ENCODE measurements around the gene PSMC6.
A peak's percentile ranks its signal among the peaks of the same experiment; 100 is the strongest.

The PSMC6 gene

DNA sequence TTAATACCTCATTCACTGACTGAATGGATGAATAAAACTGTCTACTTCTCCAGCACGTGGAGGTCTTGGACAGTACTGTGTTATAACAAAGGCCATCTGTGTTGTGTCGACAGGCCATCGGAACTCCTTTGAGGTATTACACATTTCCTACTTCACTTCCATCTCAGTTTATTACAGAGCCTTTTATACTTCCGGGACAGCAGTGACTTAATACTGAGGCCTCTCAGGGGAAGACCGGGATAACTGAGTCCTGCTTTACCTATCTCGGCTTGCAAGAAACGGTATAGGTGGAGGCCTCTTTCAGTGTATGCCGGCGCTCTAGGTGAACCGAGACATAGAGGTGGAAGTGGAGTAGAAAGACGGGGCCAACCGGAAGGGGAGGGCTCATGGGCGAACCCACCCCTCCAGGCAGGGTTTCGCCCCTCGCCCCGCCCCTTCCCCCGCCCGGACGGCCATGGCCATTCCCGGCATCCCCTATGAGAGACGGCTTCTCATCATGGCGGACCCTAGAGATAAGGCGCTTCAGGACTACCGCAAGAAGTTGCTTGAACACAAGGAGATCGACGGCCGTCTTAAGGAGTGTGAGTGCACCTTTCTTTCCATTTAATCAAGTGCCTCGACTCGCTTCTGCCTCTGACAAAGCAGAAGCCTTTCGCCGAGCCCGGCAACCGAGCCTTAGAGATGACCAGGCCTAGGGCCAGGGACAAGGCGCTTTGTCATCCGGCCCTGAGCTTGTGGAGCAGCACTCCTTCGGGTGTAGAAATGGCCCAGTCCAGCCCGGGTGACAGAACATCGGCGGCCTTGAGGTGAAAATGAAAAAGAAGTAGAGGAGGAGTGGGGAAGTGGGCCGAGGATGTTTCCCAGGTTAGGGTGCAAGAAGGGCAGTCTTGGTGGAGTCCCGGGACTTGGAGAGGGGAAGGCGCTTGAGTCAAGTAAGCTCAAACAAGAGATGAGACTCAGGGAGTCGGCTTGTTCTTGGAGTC is at the start of gene PSMC6:
PSMC6 (plus strand) TSS at position 477 of the 983 bp plus-strand sequence; CDS start at position 497, 20 bp downstream.
- DNase-seq, result peak; percentile 87
- in situ Hi-C loops (cut with HindIII; ENCODE audit: low pct_ligation_motif_present, low pct_unique_long_range_greater_than_20kb, low sequenced_read_pairs), result no loop called here

DNA sequence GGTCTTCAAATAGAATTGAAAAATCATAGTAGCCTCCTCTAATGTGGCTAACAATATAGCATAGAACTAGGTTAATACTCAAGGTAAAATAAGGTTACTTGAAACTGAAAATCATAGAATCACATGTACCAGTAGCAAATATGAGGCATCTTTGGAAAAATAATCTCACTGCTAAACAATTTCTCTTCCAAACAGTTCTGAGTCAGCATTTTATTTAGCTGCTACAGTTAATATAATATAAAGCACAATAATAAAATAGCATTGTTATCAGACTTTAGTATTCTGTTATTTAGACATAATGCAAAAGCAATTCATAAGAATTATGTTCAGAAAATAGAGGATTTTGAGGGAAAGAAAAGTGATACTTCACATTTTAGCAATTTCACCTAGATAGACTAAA is 46.7 kb upstream of the PSMC6 start:
- in situ Hi-C loops (cut with HindIII; ENCODE audit: low pct_ligation_motif_present, low pct_unique_long_range_greater_than_20kb, low sequenced_read_pairs), result no loop called here
- no peak for DNase-seq

- in situ Hi-C loops (cut with HindIII; ENCODE audit: low pct_ligation_motif_present, low pct_unique_long_range_greater_than_20kb, low sequenced_read_pairs), result no loop called here
- no peak for DNase-seq
Measured at GRCh38 chr14:52660832-52661231, 46.2 kb upstream of the PSMC6 start.

- no peak for DNase-seq
- in situ Hi-C loops (cut with HindIII; ENCODE audit: low pct_ligation_motif_present, low pct_unique_long_range_greater_than_20kb, low sequenced_read_pairs), result no loop called here
Measured at GRCh38 chr14:52661314-52661713, 45.7 kb upstream of the PSMC6 start.

DNA sequence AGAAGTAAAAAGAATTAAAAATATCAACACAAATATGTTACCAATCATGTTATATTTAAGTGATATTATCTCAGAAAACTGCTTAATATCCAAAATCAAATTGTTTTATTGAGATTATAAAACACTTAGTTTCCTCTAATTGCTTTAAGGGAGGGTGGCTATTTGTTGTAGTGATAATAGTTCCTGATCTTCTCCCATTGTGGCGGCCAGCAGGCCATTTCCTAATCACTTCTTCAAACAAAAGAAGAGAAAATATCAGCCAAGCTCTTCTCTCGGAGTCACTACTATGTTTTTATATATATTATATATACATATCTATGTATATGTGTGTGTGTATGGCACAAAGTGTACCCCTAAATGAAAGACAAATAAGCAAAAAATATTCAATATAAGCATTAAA is 43.1 kb upstream of the PSMC6 start:
- in situ Hi-C loops (cut with HindIII; ENCODE audit: low pct_ligation_motif_present, low pct_unique_long_range_greater_than_20kb, low sequenced_read_pairs), result no loop called here
- DNase-seq, result no peak

- peak; percentile 14 for DNase-seq
- in situ Hi-C loops (cut with HindIII; ENCODE audit: low pct_ligation_motif_present, low pct_unique_long_range_greater_than_20kb, low sequenced_read_pairs), result no loop called here
Measured at GRCh38 chr14:52678591-52678990, 28.4 kb upstream of the PSMC6 start.

GRCh38 chr14:52683985-52684520 is 22.9 kb upstream of the PSMC6 start:
- no peak for DNase-seq
- in situ Hi-C loops (cut with HindIII; ENCODE audit: low pct_ligation_motif_present, low pct_unique_long_range_greater_than_20kb, low sequenced_read_pairs), result no loop called here

GRCh38 chr14:52686176-52686575 is 20.8 kb upstream of the PSMC6 start:
- DNase-seq, result no peak
- in situ Hi-C loops (cut with HindIII; ENCODE audit: low pct_ligation_motif_present, low pct_unique_long_range_greater_than_20kb, low sequenced_read_pairs), result no loop called here

DNA sequence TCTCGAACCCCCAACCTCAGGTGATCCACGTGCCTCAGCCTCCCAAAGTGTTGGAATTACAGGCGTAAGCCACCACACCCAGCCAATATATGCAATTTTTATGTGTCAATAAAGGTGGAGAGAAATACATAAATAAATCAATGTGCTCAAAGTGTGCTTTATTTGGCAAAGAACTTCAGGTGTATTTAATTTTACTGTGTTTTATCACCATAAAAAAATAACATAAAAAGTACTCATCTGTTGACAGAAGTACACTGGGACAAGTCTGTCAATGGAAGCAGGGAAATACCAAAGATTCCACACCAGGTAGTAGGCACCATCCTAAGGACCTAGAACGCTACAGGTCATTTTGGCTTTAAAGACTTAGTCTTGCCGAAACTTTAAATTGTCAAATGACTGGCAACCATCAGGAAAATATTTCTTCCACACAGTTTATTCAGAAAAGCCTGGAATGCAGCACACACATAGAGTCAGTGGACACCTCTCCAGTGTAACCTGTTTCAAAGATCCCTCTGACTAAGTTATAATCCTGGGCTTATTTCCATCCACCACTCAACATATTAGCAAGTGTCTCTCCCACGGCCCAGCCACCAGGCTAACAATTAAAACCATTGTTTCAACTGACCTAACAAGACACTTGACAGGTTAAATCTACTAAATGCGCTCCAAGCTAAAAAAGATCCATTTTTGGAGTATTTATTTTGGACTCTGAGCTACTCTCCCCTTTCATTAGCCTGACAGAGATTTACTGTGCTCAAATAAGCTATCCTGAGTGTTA is 15.8 kb upstream of the PSMC6 start:
- in situ Hi-C loops (cut with HindIII; ENCODE audit: low pct_ligation_motif_present, low pct_unique_long_range_greater_than_20kb, low sequenced_read_pairs), result no loop called here
- no peak for DNase-seq

DNA sequence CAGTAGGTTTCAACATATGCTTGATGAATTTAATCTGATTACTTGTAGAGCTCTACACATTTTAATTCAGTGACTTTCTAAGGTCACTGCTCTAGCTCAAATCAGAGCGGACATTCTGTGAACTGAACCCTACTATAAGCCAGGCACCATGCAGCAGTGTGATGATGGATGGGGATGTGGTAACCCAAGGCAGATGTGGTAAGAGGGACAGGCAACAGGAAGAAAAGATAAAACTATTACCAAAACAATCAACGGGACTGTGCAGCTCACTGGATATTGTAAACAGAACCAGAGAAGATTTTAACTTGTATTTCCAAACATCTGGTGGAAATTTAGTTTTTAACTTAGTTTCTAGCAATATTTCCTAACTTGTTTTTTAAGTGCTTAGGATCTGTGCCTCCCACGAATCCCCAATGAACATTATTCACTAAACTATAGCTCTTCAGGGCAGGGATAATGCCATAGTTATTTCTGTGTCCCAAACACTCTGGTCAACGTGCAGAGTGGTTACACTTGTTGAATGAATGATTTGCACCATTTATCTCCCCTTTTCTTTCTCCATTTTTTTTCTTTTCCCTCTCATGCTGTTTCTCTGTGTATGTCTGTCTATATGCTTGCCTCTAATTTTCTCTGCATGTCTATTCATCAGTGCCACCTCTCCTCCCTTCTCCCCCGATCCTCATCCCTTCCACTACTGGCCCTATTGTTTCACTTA is 14.6 kb upstream of the PSMC6 start:
- in situ Hi-C loops (cut with HindIII; ENCODE audit: low pct_ligation_motif_present, low pct_unique_long_range_greater_than_20kb, low sequenced_read_pairs), result no loop called here
- DNase-seq, result no peak

- in situ Hi-C loops (cut with HindIII; ENCODE audit: low pct_ligation_motif_present, low pct_unique_long_range_greater_than_20kb, low sequenced_read_pairs), result no loop called here
Measured at GRCh38 chr14:52693036-52693435, 14.0 kb upstream of the PSMC6 start.

DNA sequence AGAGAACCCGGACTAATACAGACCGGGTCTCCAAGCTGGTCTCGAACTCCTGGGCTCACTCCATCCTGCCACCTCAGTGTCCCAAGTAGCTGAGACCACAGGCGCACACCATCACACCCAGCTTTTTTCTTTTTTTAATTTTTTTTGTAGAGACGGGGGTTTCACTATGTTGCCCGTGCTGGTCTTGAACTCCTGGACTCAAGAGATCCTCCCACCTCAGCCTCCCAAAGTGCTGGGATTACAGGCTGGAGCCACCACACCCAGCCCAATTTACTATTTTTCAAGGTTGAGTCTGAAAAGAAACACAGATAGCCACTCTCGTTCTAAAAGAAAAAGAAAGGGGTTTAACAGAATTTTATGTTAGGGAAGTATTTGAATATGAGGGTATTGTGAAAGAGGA is 13.5 kb upstream of the PSMC6 start:
- in situ Hi-C loops (cut with HindIII; ENCODE audit: low pct_ligation_motif_present, low pct_unique_long_range_greater_than_20kb, low sequenced_read_pairs), result no loop called here
- DNase-seq, result no peak

More at GRCh38 chr14:52693036-52693435, 14.0 kb upstream of the PSMC6 start:
- DNase-seq, result no peak

- DNase-seq, result peak; percentile 50
Measured at GRCh38 chr14:52694761-52695480, 12.1 kb upstream of the PSMC6 start.

DNA sequence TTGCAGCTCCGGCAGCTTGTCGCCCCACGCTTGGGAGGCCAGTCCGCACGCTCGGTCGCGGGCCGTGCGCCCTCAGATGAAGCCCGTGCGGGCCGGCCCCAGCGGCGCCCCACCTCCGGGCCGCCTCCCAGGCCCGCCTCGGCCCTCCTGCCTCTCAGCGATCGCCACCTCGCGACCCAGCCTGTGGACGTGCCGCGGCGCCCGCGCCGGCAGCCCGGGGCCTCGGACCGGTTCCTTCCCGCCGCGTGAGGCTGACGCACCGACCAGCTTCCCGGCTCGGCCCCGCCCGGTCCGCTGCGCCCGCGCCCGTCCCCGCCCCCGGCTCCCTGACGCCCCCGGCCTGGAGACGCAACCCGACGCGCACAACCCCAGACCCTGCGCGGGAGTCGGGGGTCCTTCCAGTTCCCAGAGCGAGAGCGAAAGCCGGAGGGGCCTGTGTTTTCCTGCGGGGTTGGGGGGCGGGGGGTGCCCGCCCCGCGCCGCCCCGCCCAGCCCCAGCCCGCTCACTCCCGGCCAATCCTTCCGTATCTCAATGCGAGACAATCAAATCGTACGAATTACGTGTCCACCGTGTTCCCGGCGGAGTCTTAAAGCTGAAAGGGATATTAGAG is 11.4 kb upstream of the PSMC6 start, which contains the start of gene ERO1A:
ERO1A (minus strand) TSS at position 78 of the 611 bp plus-strand sequence; CDS start at position 1, 77 bp downstream.
- in situ Hi-C loops (cut with HindIII; ENCODE audit: low pct_ligation_motif_present, low pct_unique_long_range_greater_than_20kb, low sequenced_read_pairs), result no loop called here
- peak; percentile 80 for DNase-seq

More at GRCh38 chr14:52694761-52695480, 12.1 kb upstream of the PSMC6 start:
- in situ Hi-C loops (cut with HindIII; ENCODE audit: low pct_ligation_motif_present, low pct_unique_long_range_greater_than_20kb, low sequenced_read_pairs), result no loop called here

GRCh38 chr14:52700701-52701172 is 6.3 kb upstream of the PSMC6 start:
- in situ Hi-C loops (cut with HindIII; ENCODE audit: low pct_ligation_motif_present, low pct_unique_long_range_greater_than_20kb, low sequenced_read_pairs), result no loop called here
- peak; percentile 5 for DNase-seq

GRCh38 chr14:52701223-52701622 is 5.8 kb upstream of the PSMC6 start:
- in situ Hi-C loops (cut with HindIII; ENCODE audit: low pct_ligation_motif_present, low pct_unique_long_range_greater_than_20kb, low sequenced_read_pairs), result no loop called here
- no peak for DNase-seq

GRCh38 chr14:52703225-52703624 is 3.8 kb upstream of the PSMC6 start:
- peak; percentile 13 for DNase-seq
- in situ Hi-C loops (cut with HindIII; ENCODE audit: low pct_ligation_motif_present, low pct_unique_long_range_greater_than_20kb, low sequenced_read_pairs), result no loop called here
